HTERT RPE-1 (cell line): ENCODE data around the gene RORB.

ENCODE experiments used
- in situ Hi-C: fragments of 300-500 bp; cut with MboI; formaldehyde crosslinking; loops from 4 replicates; pipeline ENCODE4 v1.14.3; 2020; ENCODE audit warnings: low sequenced_read_pairs

The RORB gene

DNA sequence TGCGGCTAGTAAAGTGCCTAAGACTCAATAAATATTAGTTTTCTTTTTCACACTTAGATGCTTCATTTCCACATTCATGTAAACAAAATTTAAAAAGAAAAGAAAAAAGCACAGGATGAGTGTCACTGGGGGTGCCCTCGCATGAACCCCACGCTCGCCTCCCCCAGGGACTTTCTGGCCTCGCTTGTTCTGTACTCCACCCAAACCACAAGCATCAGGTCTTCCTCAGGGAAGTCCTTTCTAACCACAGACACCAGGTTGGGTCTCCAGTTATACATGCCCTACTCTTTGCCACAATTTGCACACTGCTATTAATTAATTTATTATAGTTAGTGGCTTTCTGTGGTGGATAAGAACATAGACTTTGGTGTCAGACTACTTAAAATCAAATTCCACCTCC is 92.4 kb downstream of the RORB start:
- in situ Hi-C loops: no loop called here

DNA sequence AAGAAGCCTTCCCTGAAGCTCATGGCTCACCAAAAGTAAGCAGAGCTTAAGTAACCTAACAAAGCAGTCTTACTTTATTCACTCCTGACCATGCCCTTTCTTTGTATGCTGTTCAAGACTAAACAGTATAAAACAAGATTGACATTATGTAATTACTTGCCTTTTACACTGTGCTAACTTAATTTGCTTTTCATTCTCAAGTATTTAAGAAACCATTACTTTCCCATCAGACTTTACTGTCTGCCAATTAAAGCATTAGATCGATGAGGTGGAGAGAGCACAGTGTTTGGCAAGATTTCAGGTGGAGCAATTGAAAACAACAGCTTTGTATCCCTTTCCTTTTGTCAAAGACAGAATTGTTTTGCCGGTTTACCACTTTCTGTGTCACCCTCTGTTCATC is 98.2 kb downstream of the RORB start:
- in situ Hi-C loops: no loop called here

DNA sequence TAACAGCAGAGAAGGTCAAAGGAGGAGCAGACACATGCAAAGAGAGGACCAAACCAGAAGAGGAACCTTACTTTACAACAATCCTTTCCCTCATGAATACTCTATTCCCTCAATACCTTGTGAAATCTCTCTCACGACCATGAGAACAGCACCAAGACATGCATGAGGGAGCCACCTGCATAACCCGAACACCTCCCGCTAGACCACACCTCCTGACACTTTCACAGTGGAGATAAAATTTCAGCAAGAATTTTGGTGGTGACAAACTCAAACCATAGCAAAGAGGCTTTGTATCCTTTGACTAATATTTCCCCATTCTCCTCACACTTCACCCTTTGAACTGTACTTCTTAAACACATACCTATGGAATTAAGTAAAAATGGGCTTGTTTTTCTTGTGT is 101.7 kb downstream of the RORB start:
- in situ Hi-C loops: no loop called here

DNA sequence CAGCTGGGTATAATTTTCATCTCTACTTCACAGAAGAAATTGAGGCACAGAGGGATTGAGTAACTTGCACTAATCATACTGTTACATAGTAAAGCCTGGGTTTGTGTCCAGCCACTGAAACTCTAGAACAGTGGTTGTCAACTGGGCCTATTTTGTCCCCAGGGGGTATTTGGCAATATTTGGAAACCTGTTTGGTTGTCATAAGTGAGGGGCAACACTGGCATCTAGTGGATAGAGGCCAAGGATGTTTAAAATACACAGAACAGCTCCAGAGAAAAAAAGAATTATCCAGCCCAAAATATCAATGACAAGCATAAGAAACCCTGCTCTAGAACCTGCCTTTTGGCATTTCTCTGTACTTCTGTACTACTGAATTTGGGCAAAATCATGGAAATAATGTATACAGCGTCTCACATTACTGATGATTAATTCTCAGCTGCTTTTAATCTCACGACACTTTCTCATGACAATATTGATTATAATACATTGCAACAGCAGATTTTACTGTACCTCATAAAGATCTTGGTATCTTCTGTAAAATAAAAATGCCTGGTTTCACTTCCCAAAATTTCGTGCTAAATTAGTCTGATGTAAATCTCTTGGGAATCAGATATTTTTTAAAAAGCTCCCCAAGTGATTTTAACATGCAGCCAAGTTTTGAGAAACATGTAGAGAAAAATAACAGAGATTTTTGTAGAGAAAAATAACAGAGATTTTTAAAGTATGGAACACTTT is 112.7 kb downstream of the RORB start:
- in situ Hi-C loops: no loop called here

DNA sequence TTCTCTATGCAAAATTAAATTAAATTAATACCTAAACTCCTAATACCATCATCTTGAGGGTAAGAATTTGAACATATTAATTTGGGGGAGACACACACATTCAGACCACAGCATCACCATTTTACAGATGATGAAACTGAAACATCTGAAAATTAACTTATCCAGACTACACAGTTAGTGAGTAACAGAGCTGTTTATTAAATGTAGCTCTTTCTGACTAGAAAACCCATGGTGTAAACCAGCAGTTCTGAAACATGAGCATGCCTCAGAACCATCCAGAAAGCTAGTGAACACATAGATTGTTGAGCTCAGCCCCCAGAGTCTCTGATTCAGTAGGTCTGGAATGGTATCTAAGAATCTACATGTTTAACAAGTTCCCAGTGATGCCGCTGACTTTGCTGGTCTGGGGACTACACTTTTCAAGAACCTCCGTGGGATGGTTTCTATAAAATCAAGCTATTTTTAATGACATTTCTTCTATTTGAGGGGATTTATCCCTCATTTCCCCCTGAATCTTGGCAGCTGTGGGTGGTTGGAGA is 113.5 kb downstream of the RORB start:
- in situ Hi-C loops: no loop called here

DNA sequence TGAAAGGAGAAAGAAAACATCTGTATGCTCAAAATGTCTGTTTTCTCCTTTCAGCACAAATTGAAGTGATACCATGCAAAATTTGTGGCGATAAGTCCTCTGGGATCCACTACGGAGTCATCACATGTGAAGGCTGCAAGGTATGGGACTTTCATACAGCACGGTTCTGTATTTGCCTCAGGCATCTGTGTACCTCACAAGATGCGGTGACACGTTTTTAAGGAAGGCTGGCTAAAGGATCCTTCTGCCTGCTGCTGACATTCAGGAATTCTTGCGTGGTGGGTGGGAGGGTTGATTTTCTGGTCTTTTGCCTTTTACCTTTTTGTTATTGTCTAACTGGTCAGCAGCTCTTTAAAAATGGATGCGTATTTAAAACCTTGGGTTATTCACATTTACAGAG is 133.1 kb downstream of the RORB start:
- in situ Hi-C loops: no loop called here

DNA sequence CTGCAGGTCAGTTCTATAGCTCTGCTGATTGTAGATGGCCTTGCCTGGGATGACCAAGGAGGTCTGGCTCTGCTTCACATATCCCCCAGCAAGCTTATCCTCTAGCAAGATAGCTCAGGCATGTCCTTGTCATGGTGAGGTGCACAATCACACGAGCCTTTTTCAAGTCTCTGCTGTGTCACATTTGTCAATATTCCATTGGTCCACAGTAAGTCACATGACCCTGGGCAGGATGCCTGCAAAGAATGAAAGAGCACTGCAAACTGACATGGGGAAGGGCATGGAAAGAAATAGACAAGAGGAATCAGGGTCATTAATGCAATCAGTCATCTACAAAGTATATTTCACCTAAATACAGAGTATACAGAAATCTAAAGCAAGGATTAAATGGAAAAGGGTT is 142.0 kb downstream of the RORB start:
- in situ Hi-C loops: no loop called here

DNA sequence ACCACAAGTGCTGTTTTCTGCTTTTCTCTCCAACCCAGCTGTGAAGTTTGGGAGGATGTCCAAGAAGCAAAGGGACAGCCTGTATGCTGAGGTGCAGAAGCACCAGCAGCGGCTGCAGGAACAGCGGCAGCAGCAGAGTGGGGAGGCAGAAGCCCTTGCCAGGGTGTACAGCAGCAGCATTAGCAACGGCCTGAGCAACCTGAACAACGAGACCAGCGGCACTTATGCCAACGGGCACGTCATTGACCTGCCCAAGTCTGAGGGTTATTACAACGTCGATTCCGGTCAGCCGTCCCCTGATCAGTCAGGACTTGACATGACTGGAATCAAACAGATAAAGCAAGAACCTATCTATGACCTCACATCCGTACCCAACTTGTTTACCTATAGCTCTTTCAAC is 145.2 kb downstream of the RORB start:
- in situ Hi-C loops: no loop called here

DNA sequence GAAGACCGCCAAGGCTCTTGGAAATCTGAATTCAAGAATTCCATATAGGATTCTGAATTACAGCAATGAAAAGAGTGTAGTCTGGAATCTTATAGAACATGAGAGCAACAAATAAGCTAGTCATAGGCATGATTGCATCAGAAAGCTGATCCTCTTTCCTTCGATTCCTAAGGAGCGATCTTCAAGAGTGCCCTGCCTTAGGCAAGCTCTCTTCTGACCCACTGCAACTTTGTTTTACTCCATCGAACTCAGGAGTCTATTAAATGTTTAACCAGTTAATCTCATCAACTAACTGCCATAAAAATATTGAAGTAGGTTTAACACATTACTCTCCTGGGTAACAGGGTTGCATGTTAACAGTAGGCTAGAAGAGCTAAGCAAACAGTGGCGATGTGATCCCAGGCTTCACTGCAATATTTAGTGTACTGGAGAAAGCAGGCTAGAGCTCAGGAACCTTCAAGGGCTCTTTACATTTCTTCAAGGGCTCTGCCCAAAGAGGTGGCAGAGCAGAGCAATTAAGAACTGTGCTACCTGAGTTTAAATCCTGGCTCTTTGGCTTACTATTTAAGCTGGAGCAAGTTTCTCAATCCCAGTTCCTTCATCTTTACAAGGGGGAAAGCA is 146.3 kb downstream of the RORB start:
- in situ Hi-C loops: no loop called here

DNA sequence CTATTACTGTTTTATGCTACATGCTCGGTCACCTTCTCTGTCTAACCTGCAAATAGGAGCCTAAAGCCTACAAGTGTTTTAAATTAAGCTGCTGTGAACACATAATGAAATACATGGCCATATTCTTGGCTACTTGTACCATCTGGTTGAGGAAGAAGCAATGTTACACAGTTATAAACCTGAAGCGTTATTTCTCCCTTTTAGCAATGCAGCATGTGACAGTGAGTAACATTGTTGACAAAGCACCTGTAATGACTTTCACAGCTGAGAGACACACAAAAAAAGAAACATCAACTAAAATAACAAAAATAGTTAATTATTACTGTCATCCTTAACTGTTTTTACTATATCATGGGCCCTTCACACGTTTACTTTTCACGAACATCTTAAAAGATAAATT is 146.9 kb downstream of the RORB start:
- in situ Hi-C loops: no loop called here

DNA sequence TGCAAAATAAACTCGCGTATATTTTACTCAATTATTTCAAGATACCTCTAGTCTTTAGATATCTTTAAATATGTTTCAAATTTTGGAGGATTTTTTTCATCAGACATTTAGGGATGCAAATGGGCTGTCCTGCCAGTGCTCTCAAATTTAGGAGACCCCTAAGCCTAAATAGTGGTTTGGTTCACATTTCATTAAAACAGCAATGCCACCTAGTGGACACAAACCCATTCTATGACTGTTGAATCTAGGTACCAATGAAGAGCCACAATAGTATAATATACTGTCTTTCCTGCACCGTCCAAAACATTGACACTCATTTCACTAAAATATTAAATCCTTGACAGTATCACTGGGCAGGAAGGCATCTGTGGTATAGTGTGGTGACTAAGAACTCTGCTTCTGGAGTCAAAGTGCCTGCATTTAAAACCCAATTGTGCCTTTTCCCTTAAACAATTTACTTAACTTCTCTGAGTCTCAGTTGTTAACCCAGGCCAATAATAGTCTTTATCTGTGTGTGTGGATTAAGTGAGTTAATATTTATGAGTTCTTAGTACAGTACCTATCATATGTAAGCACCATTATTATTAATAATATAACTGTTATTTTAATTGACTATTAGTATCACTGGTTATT is 148.0 kb downstream of the RORB start:
- in situ Hi-C loops: no loop called here

DNA sequence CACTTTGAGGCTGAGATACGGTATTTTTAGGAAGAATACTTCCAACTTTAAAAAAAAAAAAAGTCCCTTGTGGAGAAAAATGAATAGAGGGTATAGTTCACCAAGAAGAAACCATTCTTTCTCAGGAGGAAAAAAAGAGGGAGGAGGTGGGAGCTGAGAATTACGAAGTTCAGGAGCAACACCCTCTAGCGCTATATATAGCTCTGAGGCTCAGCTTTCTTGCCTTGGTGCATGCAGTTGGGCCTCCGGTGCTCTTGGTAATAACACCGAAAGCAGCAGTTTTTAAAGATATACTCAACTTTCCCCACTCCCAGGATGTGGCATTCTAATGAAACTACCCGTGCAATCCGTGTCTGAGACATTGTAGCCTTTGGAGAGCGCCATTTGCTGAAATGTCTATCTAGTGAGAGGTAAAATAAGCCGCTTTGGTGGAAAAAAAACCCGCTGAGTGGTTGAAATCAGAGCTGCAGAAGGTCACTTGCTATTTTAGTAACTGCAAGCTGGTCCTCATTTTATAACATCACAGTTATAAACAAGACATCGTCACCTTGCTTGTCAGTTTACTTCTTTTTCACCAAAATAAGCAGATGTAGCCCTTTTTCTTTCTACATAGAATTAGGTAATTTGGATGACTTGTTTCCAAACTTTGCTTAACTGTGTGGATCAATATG is 156.4 kb downstream of the RORB start:
- in situ Hi-C loops: no loop called here

DNA sequence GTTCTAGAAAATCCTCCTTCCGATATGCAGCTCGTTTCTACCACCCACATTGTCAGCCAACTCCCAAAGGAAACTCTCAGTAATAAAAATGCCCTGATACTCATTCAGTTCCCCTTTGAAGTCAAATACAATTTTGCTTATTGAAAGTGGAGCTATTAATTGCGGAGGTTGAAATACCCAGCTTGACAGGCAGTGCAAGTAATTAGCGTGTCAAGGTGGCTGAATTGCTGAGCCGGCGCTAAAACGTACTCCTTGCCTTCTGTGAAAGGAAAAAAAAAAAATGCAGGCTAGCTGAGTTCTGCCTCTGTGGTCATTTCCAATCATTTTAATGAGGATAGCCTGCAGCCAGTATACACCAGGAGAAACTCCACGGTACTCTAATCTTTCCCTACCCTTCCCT is 165.5 kb downstream of the RORB start:
- in situ Hi-C loops: no loop called here

DNA sequence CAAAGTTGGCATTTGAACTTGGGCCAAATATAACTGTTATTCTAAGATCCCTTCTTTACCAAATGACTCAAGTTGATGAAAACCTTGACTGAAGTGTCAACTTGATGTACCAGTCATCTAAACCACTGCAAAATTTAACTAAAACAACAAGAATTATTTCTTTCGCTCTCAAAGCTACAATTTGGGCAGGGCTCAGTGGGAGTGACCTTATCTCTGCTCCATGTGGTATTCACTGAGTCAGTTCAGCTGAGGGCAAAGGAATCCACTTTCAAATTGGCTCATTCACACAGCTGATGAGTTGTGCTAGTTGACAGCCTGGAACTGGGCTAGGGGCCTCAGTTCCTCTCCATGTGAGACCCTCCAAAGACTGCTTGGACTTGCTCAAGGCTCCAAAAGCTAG is 166.3 kb downstream of the RORB start:
- in situ Hi-C loops: no loop called here

DNA sequence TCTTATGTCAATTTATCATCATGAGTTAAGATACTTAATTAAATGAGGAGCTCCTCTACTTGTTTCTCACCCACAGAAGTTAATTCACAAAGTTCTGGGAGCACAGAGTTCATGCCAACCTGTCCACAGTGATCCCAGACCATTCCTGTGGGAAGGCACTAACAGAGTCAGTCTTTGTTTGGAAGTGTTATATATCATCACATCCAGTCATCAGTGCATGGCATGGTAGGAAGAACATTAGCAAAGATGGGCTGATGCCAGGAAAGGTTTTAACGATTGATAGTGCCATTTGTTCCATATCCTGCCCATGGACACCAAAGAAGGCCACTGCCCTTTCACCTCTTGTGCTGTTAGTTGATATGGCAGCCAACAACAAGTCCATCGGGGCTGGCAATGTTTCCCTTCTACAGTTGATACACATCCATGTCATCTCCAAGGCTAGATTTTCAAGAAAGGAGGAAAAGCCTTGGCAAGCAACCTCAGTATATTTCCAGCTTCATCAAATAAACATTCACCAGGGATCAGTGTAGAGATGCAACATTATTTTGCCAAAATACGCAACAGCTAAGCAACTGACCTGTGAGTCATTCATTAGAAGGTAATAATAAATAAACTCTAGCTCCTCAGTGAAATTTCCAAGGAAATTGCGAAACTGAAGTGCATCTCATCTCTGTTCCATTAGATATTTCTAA is 169.6 kb downstream of the RORB start:
- in situ Hi-C loops: no loop called here

DNA sequence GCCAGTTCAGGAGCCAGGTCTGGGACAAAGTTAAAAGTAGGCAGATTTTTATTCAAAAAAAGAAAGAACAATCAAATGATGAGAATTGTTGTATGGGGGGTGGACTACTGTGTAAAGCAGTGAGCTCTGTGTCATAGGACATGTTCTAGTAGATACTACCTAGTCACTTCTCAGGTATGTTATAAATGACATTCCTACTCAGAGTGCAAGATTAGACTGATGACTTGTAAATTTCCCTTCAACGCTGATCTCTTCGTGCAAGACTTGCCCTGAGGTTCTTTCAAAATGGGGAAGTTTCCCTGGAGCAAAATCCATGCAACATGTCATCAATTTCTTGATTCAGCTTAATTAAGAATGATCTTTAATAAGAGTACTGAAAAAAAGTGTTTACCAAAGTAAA is 175.1 kb downstream of the RORB start:
- in situ Hi-C loops: no loop called here

DNA sequence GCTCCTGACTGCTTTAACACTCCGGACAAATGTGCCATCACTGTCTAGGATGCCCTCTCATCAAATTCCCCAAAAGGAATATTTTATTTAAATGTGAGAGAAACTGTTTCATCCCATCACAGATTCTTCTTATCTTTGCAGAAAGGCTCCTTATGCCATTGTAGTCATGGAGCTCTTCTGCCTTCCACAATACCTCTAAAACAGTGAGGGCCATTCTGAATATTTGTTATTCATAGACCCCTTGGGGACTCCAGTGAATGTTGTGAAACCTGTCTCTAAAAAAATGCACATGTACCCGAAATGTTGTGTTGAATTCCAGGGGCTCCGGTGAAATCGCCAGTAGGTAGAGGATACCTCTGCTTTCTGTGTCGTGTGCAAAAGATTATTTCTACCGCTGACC is 176.9 kb downstream of the RORB start:
- in situ Hi-C loops: no loop called here

DNA sequence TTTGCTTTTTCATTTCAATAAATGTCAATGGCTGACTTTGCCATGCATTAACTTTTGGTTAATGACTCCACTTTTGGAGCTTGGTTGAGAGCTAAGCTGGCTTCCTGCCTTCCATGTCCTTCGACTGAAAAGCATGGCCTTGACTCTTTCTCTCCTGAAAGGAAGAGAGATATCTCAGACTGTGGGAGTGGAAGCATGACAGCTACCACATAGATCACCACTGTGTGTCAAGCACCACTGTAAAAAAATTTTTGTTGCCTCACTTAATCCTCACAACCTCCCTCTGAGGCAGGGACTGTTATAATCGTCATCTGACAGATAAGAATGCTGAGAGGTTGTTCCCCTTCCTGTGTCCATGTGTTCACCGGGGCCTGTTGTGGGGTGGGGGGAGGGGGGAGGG is 184.8 kb downstream of the RORB start:
- in situ Hi-C loops: no loop called here

DNA sequence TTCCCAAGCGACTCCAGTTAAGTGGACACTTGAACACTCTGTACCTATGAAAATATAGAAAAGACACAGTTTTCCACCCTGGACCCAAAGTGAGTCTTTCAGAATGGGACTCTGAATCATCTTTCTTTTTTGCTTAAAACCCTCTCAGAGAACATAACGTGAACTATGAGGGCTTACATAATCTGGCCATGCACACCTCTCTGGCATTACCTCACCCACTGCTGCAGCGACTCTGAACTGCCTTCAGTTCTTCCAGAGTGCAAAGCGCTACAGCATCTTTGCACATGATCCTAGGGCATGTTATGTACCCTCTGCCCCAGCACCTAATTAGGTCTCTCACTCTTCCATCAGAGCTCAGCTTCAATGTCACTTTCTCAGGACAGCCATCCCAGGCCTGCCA is 186.2 kb downstream of the RORB start:
- in situ Hi-C loops: no loop called here

DNA sequence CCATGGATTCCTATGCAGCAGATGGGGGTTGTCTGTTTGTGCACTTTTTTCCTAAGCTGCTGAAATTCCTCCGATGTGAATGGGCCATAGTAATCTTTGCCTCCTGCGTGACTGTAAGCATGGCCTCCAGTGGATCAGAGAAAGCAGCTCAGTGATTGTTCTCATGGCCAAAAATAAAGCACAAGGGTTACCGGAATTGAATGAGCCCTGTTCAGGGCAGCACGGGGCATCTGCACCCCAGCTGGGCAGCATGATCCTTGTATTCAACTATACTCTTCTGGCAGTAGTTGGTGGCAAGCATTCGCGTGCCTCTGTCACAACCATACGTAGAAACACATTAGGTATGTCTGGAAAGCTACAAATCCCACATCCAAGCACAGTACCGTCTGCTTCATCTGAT is 193.9 kb downstream of the RORB start:
- in situ Hi-C loops: no loop called here

DNA sequence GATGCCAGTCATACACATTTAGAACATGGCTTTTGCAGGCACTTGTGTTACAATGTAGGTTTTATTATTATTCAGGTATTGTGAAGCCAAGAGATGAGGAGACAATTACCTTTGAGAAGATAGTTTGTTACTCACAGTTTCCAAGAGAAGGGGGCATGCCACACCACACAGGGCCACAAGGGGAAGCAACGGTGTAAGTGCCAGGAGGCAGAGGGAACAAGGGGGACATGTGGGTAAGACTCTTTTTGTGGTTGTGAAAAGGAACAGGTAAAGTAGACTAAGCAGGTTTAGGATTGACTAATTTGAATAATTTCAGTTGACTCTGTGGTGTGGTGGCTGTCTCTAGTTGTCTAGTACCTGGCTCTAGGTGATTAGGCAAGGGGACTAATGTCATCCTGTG is 199.4 kb downstream of the RORB start:
- in situ Hi-C loops: no loop called here
